Adrenal gland (tissue), 5 donors: Measurements from ENCODE around the gene EPHB1.

Source experiments
- POLR2A ChIP-seq, 2 donors: fragments of 450-650 bp; IDR thresholded peaks; one replicate each; pipeline ENCODE4 v1.6.1; 2017; ENCODE audit warnings: antibody characterized with exemption in 2 of 2, mild to moderate bottlenecking in 2 of 2, moderate library complexity in 1 of 2
- TF ChIP-seq, protein P1 (sequence below), 6 experiments: fragments of 450-650 bp in 4 of 6; fragments of 200-600 bp in 2 of 6; sonication (generic) in 1 of 6; IDR thresholded peaks; 1 replicate in 5 of 6; 2 replicates in 1 of 6; pipeline versions ENCODE4 v1.5.1 to v1.8.0; 2016 to 2021; ENCODE audit warnings: antibody characterized with exemption in 6 of 6, mild to moderate bottlenecking in 2 of 6, moderate library complexity in 1 of 6
- donor health status: DM: no; HTN: no; CAD: no.

DNA sequence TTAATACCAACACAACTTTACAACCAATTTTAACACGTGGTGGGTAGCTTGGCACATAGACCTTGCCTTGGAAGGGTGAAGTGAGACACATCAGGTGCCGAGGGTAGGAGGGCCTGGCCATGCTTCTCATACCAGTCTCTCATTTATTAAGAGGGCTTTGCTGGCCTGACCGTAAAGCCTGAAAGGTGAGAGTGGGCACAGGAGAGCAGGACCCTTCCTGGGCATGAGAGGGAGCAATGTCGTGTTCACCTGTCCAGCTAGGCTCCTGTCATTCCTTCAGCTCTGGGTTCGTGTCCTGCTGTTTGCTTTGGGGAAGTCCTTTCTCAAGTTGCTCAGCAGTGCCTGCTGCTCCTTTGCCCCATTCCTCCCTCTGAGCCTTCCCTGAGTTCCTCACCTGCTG is 294.4 kb downstream of the EPHB1 start:
- TF ChIP-seq, protein P1, sequence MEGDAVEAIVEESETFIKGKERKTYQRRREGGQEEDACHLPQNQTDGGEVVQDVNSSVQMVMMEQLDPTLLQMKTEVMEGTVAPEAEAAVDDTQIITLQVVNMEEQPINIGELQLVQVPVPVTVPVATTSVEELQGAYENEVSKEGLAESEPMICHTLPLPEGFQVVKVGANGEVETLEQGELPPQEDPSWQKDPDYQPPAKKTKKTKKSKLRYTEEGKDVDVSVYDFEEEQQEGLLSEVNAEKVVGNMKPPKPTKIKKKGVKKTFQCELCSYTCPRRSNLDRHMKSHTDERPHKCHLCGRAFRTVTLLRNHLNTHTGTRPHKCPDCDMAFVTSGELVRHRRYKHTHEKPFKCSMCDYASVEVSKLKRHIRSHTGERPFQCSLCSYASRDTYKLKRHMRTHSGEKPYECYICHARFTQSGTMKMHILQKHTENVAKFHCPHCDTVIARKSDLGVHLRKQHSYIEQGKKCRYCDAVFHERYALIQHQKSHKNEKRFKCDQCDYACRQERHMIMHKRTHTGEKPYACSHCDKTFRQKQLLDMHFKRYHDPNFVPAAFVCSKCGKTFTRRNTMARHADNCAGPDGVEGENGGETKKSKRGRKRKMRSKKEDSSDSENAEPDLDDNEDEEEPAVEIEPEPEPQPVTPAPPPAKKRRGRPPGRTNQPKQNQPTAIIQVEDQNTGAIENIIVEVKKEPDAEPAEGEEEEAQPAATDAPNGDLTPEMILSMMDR (IDR thresholded peaks at IDR 0.05): no peak
- no peak for TF ChIP-seq POLR2A (IDR thresholded peaks at IDR 0.05)
